OCI-LY3 (cell line): ENCODE results near the gene RPH3AL.

Experiments used
- EZH2phosphoT487 ChIP-seq: fragments of 200-600 bp; shearing (Covaris generic); IDR thresholded peaks from 2 replicates; pipeline ENCODE4 v1.6.1; 2018; ENCODE audit warnings: antibody characterized with exemption, mixed run types, low read depth
- TF ChIP-seq, protein P1 (sequence below): fragments of 200-600, 300-600 bp; sonication (generic); IDR thresholded peaks from 2 replicates; pipeline ENCODE4 v1.5.1; 2014; ENCODE audit warnings: antibody characterized with exemption, low read length, low read depth

GRCh38 chr17:345992-346785 lies 6.4 kb downstream of the RPH3AL start:
- TF ChIP-seq, protein P1, sequence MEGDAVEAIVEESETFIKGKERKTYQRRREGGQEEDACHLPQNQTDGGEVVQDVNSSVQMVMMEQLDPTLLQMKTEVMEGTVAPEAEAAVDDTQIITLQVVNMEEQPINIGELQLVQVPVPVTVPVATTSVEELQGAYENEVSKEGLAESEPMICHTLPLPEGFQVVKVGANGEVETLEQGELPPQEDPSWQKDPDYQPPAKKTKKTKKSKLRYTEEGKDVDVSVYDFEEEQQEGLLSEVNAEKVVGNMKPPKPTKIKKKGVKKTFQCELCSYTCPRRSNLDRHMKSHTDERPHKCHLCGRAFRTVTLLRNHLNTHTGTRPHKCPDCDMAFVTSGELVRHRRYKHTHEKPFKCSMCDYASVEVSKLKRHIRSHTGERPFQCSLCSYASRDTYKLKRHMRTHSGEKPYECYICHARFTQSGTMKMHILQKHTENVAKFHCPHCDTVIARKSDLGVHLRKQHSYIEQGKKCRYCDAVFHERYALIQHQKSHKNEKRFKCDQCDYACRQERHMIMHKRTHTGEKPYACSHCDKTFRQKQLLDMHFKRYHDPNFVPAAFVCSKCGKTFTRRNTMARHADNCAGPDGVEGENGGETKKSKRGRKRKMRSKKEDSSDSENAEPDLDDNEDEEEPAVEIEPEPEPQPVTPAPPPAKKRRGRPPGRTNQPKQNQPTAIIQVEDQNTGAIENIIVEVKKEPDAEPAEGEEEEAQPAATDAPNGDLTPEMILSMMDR, result no peak
- TF ChIP-seq EZH2phosphoT487, result no peak
